K562 (cell line): Measurements from ENCODE around the gene TMEM63A. TPM values are rescaled to one million over a fixed set of nuclear protein-coding genes. Genes with fewer than 3 reads are reported as not detected.

Experiments
- EP300 ChIP-seq: IDR thresholded peaks from 2 replicates; pipeline ENCODE4 v1.6.1; 2012; ENCODE audit warnings: low read length, improper control_type of control experiment
- FOXJ3 ChIP-seq: sonication (generic); formaldehyde crosslinking; IDR thresholded peaks from 2 replicates; pipeline ENCODE4 v1.4.0; 2020; ENCODE audit warnings: mild to moderate bottlenecking, missing genetic modification reagents
- RUNX1 ChIP-seq: sonication (generic); IDR thresholded peaks from 2 replicates; pipeline ENCODE4 v1.6.1; 2016; ENCODE audit warnings: antibody characterized with exemption, low read depth
- ZBTB40 ChIP-seq, 2 experiments: fragments of 450-650 bp in 1 of 2; sonication (generic) in 1 of 2; formaldehyde crosslinking in 1 of 2; IDR thresholded peaks; 2 replicates each; pipeline versions ENCODE4 v1.7.1 to v1.9.0; 2016 to 2022; ENCODE audit warnings: inconsistent platforms in 1 of 2, mild to moderate bottlenecking in 1 of 2, missing genetic modification reagents in 1 of 2
- polyA plus RNA-seq, 8 experiments: library from polyadenylated mRNA; depleted of rRNA in 4 of 8; stranded (reverse) in 5 of 8; unstranded in 3 of 8; fragments of >200 nt; fragmentation: Nextera tagmentation in 2 of 8; fragmentation: Illumina TruSeq in 1 of 8; extraction: Ambion mirVana in 2 of 8; extraction: Trizol in 1 of 8; gene quantifications; 2 replicates each; pipeline versions ENCODE4 v1.2.1 to v1.2.3, GENCODE V29; 2011 to 2014; ENCODE audit warnings: inconsistent platforms in 1 of 8, missing spikeins in 1 of 8
- total RNA-seq, 7 experiments: library from RNA; depleted of rRNA in 6 of 7; stranded (reverse); fragments of >200 nt in 6 of 7; fragmentation: Illumina TruSeq in 2 of 7; extraction: Trizol in 2 of 7; gene quantifications; 2 replicates each; pipeline versions ENCODE4 v1.2.1 to v1.2.3, GENCODE V29; 2011 to 2021; ENCODE audit warnings: low replicate concordance in 1 of 7
- TF ChIP-seq, protein P1 (sequence below): fragments of 450-650 bp; IDR thresholded peaks from 2 replicates; pipeline ENCODE4 v1.6.1; 2018; ENCODE audit not compliant: partially characterized antibody

TMEM63A gene
- total and polyA plus RNA-seq, 9 of the 15 experiments (the other 6 are each of a cell fraction or from before 2014, with no cell fraction given): 2.0 to 54.6 (median 17.5) TPM

- TF ChIP-seq ZBTB40 (IDR thresholded peaks at IDR 0.05) (peak; percentile 93), ZBTB40 (CRISPR knock-in tag; IDR thresholded peaks at IDR 0.05) (no peak), FOXJ3 (CRISPR knock-in tag) (no peak), RUNX1 (no peak), EP300 (peak; percentile 41)
- TF ChIP-seq, protein P1, sequence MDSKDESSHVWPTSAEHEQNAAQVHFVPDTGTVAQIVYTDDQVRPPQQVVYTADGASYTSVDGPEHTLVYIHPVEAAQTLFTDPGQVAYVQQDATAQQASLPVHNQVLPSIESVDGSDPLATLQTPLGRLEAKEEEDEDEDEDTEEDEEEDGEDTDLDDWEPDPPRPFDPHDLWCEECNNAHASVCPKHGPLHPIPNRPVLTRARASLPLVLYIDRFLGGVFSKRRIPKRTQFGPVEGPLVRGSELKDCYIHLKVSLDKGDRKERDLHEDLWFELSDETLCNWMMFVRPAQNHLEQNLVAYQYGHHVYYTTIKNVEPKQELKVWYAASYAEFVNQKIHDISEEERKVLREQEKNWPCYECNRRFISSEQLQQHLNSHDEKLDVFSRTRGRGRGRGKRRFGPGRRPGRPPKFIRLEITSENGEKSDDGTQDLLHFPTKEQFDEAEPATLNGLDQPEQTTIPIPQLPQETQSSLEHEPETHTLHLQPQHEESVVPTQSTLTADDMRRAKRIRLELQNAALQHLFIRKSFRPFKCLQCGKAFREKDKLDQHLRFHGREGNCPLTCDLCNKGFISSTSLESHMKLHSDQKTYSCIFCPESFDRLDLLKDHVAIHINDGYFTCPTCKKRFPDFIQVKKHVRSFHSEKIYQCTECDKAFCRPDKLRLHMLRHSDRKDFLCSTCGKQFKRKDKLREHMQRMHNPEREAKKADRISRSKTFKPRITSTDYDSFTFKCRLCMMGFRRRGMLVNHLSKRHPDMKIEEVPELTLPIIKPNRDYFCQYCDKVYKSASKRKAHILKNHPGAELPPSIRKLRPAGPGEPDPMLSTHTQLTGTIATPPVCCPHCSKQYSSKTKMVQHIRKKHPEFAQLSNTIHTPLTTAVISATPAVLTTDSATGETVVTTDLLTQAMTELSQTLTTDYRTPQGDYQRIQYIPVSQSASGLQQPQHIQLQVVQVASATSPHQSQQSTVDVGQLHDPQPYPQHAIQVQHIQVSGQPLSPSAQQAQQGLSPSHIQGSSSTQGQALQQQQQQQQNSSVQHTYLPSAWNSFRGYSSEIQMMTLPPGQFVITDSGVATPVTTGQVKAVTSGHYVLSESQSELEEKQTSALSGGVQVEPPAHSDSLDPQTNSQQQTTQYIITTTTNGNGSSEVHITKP: peak; percentile 90
Measured at GRCh38 chr1:225923692-225924555, 41.7 kb upstream of the TMEM63A start, which contains the start of gene PYCR2 (continued).
